ENCODE results near the gene LRRC41.
"Not testable (repeated sequence)": the region's sequence is repeated elsewhere in the genome, so short reads cannot be mapped to it uniquely, and the experiment has no call there.

- TF ChIP-seq, protein P1, sequence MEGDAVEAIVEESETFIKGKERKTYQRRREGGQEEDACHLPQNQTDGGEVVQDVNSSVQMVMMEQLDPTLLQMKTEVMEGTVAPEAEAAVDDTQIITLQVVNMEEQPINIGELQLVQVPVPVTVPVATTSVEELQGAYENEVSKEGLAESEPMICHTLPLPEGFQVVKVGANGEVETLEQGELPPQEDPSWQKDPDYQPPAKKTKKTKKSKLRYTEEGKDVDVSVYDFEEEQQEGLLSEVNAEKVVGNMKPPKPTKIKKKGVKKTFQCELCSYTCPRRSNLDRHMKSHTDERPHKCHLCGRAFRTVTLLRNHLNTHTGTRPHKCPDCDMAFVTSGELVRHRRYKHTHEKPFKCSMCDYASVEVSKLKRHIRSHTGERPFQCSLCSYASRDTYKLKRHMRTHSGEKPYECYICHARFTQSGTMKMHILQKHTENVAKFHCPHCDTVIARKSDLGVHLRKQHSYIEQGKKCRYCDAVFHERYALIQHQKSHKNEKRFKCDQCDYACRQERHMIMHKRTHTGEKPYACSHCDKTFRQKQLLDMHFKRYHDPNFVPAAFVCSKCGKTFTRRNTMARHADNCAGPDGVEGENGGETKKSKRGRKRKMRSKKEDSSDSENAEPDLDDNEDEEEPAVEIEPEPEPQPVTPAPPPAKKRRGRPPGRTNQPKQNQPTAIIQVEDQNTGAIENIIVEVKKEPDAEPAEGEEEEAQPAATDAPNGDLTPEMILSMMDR (IDR thresholded peaks at IDR 0.05) = not testable (repeated sequence)
- not testable (repeated sequence) for TF ChIP-seq POLR2A, EP300 (IDR thresholded peaks at IDR 0.05)
These were observed 15.9 kb upstream of the LRRC41 start for GRCh38 chr1:46319301-46319700.
